Right ventricle myocardium superior (tissue), 1 donor: Measurements from ENCODE around the gene FAM107B. TPM values are rescaled to one million over a fixed set of nuclear protein-coding genes. Genes with fewer than 3 reads are reported as not detected.
"Not testable (repeated sequence)": the region's sequence is repeated elsewhere in the genome, so short reads cannot be mapped to it uniquely, and the experiment has no call there.

Experiments used
- ATAC-seq: fragments of 200-7000 bp; cut with Tn5 transposase; one replicate; pipeline ENCODE4 v1.9.1; 2020; ENCODE audit warnings: mild to moderate bottlenecking; ENCODE audit not compliant: poor library complexity
- DNase-seq: peaks from one replicate; pipeline ENCODE4 v3.0.0-alpha.2; 2020
- intact Hi-C: fragments of 100-400 bp; cut with DNase I; formaldehyde crosslinking; loops from one replicate; pipeline ENCODE4 v1.11.2; 2022
- long read RNA-seq: library from polyadenylated mRNA; unstranded; transcript quantifications from one replicate; pipeline ENCODE4 v2.0.0, GENCODE V29; 2021
- total RNA-seq: library from RNA; stranded (reverse); fragmentation: NEBNext Ultra II Directional; extraction: Animal tissue kit (Norgen Biotek cat#: 25700); gene quantifications from one replicate; pipeline ENCODE4 v1.2.1, GENCODE V29; 2021
- donor health status: DM: no; HTN: yes; CAD: no; lungs with severe emphysema.

The FAM107B gene
- 3.3 TPM for total RNA-seq
- long read RNA-seq, transcript FAM107B-211 (4 exons, 2,633 nt), result major isoform, 5 of 7 reads
- long read RNA-seq, partial matches to known transcripts, result 0 of 7 reads
- long read RNA-seq, other reads (novel, unspliced or antisense), result 1 of 7 reads

DNA sequence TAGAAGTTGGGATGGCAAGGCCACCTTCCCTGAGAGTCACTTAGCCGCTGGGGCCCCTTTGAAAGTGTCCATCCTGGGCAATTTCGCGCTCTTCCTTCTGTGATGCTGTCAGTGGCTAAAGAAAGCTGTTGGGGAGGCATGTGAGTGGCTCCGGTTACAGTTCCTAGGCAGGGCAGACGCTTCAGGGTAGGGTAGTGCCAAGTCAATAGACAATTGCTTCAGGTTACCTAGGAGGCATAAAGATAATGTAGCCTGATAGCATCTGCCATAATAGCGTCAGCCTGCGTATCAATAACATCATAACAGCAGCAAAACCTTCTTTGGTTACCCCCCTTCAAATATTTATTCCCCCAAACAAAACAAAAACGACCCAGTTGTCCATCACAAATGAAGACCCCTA is at the start of gene FAM107B:
Gene FAM107B, minus strand, starts transcription at position 101 of the 400 bp plus-strand sequence. CDS start 234 bp downstream, outside the sequence.
- DNase-seq (no peak), ATAC-seq (no peak)
- intact Hi-C loops, result no loop called here

DNA sequence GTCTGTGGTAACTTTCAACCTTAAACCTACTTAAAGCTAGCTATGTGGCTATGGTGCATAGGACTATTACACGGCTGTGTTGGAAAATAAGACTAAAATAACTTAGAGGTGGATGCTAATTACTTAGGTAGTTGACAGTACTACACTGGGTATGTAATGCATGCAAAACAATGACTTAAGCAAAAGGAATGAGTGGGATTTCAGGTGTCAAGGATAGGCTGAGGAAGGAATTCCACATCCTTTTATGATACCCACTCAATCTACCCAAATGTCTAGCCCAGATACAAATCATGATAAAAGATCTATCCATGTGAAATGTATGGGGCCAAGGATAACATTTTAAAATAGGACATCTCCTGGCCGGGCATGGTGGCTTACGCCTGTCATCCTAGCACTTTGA is 49.3 kb upstream of the FAM107B start:
- no peak for ATAC-seq
- DNase-seq, result no peak
- intact Hi-C loops, result loop anchor here (10.0 kb wide), 1 partner anchor 289 kb away; no protein-coding TSS in a partner anchor

DNA sequence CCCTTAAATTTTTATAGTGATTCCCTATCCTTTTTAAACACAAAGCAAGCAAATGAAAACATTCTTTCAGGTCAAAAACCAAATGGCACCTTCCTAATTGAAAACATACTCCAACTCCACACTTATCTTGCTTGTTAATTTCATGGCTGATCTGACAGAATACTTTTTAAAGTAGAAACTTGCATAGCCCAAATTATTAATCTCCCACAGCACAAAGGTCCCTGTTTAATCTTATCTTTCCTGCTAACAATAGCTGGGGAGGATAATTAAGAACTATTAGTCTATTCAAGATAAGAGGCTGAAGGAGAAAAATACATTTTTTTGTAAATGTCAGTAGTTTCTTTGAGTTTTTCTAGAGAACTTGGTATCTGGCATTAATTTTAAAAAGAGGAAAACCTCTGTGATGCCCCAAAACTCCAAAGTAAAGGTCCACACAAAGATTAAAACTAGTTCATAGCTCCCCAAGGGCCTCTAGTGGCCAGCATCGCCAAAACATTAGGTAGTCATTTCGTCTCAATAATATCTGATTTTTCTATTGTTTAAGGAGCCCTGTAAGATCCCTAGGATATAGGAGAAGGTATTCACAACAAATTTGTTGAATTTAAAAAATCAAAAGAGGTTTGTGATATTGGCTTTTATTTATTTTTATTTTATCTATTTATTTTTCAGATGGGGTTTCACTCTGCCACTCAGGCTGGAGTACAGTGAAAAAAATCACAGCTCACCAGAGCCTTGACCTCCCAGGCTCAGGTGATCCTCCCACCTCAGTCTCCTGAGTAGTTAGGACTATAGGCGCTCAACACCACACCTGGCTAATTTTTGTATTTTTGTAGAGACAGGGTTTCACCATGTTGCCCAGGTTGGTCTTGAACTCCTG is 48.4 kb upstream of the FAM107B start:
- ATAC-seq (no peak), DNase-seq (no peak)
- intact Hi-C loops, result loop anchor here (10.0 kb wide), 1 partner anchor 288 kb away; no protein-coding TSS in a partner anchor

DNA sequence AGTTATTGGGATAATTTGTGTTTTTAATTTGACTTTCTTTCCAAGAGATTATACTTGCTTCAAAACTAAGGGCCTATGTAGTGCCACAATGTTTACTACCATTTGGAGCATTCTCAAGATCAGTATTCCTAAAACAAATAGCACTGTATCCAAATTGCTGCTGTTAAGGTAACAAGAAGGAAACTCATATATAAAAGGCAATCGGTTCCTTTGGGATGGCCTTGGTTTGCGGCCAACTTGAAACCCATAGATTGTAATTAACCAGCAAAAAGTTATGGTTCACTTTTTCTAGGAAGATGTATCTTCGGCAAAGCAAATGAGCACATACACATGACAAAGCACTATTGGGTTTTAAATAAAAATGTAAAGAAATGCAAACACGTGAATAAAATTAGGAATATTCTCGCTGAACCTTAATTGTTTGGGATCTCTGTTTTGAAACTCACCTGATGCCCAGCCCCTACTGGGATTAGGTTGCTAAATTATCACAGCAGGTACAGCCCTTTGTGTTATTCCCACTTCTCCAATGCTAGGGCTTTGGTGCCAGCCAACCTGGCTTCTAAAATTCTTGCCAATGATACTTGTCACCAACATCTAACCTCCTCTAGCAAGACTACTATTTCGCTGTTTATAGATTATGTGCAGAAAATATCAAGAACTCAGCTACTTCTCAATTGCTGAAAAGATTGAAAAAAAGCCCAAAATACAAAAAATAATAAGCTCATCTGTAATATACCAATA is 47.1 kb upstream of the FAM107B start:
- ATAC-seq (no peak), DNase-seq (no peak)
- intact Hi-C loops, result loop anchor here (10.0 kb wide), 1 partner anchor 287 kb away; no protein-coding TSS in a partner anchor

DNA sequence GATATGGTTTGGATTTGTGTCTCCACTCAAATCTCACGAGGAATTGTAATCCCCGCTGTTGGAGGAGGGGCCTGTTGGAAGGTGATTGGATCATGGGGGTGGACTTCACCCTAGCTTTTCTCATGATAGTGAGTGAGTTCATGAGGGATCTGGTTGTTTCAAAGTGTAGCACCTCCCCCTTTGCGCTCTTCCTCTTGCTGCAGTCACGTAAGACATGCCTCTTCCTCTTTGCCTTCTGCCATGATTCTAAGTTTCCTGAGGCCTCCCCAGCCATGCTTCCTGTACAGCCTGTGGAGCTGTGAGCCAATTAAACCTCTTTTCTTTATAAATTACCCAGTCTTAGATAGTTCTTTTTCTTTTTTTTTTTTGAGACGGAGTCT is 46.1 kb upstream of the FAM107B start:
- intact Hi-C loops, result loop anchor here (10.0 kb wide), 1 partner anchor 286 kb away; no protein-coding TSS in a partner anchor
- ATAC-seq, result no peak
- no peak for DNase-seq

DNA sequence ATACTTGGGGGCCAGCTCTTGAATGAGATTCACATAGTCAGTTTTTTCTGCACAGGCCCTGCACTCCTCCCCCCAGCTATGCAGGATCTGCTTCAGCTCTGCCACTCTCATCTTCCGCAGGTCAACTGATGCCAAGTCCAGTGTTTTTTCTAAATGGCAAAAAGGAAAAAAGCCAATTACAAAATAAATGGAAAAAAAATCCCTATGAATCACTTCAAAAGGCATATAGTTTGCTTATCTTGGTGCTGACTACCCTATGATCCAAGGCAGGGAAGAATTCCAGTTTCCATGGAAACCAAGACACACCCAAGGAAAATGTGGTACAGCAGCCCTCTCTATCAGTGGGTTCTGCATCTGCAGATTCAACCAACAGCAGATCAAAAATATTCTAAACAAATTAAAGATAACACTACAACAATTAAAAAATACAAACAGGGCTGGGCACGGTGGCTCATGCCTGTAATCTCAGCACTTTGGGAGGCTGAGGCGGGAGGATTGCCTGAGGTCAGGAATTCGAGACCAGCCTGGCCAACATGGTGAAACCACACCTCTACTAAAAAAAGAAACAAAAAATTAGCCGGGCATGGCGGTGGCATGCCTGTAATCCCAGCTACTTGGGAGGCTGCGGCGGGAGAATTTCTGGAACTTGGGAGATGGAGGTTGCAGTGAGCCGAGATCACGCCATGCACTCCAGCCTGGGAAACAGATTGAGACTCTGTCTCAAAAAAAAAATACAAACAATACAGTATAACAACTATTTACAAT is 45.5 kb upstream of the FAM107B start:
- DNase-seq (no peak), ATAC-seq (no peak)
- intact Hi-C loops, result loop anchor here (10.0 kb wide), 1 partner anchor 285 kb away; no protein-coding TSS in a partner anchor

DNA sequence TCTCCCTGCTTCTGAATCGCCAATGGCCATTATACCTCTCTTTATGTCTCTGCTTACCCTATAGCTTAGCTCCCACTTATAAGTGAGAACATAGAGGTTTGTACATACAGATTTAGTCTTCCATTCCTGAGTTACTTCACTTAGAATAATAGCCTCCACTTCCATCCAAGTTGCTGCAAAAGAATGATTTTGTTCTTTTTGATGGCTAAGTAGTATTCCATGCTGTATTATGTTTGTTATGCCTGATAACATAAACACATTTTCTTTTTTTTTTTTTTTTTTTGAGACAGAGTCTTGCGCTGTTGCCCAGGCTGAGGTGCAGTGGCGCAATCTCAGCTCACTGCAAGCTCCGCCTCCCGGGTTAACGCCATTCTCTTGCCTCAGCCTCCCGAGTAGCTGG is 42.0 kb upstream of the FAM107B start:
- ATAC-seq, intact Hi-C loops, DNase-seq: not testable (repeated sequence)

DNA sequence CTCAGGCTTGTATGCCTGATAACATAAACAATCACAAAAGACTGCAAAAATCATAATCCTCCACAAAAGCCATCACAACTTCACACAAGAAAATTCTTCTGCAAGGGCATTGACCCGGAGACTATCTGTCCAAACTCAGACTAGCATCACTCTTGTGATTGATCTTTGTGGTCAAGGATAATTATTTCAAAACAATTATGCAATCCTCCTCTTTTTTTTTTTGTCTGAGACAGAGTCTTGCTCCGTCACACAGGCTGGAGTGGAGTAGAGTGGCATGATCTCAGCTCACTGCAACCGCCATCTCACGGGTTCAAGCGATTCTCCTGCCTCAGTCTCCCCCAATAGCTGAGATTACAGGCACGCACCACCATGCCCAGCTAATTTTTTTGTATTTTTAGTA is 41.0 kb upstream of the FAM107B start:
- DNase-seq (no peak), ATAC-seq (no peak)
- intact Hi-C loops, result no loop called here

DNA sequence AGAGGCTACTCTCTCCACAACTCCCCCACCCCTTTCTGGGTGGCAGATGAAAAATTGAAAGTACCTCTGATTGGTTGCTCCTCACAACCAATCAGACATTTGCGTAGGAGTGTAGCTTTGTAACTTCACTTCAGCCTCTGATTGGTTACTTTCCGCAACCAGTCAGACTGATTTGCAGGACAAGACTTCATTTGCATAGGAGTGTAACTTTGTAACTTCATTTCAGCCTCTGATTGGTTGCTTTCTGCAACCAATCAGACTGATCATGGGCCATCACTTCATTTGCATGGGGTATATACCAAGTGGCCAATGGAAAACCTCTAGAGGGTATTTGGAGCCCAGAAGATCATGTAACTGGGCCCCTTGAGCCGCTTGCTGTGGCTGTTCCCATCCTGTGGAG is 37.6 kb upstream of the FAM107B start:
- no peak for ATAC-seq
- DNase-seq, result no peak
- intact Hi-C loops, result no loop called here

DNA sequence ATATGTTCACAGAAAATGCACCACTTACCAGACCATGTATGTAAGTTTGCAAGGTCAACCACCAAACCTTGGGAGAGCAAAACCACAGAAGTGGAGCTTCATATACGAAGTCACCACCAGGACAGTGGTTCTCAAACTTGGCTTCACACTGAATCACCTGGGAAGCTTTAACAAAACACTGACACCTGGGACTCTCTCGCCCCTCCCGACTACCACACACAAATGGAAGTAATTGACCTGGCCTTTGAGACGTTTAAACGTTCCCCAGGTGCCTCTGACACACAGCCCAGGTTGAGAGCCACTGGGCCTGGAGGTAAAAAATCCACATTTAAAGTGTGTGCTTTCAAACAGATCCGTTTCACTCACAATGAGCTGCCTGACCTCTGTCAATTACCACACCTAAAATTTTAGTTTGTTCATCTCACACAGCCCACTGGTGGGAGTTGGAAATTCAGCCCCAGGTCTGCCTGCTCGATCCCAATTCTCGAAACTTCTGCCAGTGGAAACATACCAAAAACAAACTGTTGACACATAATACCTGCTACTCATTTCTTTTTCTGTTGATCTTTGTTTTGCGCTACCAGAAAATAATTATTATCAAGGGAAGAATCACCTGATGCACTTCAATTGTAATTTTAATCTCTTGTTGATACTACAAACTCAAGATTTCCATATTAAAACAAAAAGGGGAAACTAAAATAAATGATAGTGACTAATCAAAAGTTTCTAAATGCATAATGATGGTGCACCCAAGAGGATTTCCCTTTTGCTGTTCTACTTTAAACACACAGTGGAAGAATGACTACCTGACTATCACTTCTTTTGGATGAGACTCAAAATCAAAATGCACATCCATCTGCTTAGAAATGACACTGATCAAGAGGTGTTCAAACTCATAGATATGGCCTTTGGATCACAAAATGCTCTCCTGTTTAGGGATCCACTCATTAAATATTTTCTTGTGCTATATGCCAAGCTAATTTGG is 36.6 kb upstream of the FAM107B start:
- ATAC-seq (no peak), DNase-seq (no peak)
- intact Hi-C loops, result no loop called here

DNA sequence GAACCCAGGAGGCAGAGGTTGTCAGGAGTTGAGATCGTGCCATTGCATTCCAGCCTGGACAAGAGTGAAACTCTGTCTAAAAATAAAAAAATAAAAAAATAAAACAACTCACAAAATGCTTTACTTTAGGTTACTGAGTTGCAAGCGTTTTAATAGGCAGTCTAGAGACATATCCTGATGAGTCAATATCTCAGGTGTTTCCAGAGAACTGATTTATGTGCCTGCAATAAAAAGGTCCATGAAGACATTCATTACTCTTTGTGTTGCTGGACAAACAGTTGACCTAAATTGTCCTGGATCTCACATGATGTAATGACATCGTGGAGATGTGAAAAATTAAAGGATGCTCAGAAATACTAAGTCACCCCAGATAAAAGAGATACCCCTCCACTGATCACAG is 31.6 kb upstream of the FAM107B start:
- intact Hi-C loops, result no loop called here
- no peak for DNase-seq
- no peak for ATAC-seq

DNA sequence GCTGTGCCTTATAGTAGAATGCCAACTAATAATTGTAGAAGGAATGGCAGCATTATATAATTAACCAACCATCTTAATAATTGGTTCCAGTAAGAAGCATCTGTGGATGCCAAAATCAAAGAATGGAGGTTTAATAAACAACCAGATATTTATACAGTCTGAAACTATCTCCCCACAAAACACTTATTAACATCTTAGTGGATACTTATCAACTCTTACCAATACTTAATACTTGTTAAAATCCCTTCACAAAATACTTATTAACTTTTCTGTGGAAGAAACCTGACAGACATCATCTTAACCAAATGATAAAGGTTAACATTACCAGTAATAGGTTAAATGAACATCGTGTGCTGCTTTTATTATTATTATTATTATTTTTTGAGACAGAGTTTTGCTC is 29.1 kb upstream of the FAM107B start:
- ATAC-seq, result no peak
- no peak for DNase-seq
- intact Hi-C loops, result no loop called here

DNA sequence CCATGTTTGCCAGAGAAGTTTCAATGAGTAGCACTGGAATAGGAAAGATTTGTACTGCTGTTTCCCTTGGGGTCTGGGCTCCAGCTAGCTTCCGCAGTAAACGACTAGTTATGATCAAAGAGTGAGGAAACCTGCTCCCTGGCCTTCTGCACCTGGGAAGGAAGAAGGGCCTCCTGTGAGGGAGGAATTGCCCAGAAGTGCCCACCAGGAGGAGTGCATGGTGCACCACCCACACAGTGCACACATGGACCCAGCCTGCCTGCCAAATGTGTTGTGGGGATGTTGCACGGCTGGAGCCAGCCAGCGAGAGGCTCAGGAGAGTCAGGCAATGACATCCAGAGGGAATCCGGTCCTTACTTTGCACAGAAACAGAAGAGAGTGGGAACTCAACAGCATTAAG is 27.0 kb upstream of the FAM107B start:
- intact Hi-C loops, result no loop called here
- no peak for DNase-seq
- no peak for ATAC-seq

DNA sequence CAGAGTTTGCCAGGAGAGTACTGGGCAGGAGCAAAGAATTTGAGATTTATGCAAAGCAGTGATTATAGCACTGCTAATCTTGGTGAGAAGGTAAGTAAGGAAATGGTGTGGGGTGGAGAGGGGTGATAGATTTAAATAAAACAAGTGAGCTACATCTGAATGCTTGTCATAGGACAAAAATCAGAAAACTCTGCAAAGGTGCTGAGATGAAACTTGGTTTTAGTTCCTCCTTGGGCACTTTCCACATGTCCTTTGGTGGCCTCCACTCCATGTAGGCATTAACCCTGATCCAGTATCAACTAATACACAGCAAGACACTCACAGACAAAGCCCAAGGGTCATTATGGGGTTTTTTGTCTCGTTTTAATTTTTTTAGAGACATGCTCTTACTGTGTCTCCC is 25.7 kb upstream of the FAM107B start:
- intact Hi-C loops, result no loop called here
- no peak for ATAC-seq
- no peak for DNase-seq

DNA sequence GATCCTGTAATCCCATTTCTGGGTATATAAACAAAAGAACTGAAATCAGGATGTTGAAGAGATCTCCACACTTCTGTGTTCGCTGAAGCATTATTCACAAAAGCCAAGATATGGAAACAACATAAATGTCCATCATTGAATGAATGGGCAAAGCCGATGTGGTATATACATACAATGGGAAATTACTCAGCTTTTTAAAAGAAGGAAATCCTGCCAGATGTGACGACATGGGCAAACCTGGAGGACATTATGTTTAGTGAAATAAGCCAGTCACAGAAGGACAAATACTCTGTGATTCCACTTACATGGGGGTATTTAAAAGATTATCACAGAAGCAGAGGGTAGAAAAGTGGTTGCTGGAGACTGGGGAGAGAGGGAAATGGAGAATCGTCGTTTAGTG is 23.9 kb upstream of the FAM107B start:
- intact Hi-C loops, result no loop called here
- ATAC-seq (no peak), DNase-seq (no peak)

DNA sequence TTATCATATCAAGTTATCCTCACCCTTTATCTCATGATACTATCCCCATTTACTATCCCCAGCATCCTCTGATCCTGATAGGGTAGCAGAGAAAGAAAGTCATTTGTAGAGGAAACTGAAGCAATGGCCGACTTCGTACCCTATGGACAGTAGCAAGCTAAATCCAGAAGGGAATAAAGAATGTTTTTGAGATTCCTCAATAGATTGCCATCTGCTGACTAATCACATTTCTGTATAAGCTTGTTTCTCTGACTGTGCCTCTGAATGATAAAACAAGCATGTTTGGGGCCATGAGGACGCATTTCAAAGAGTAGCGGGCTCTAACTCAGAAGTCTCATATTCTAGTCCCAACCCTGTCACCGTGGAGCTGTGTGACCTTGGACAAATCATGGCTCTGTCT is 13.2 kb upstream of the FAM107B start:
- DNase-seq, result no peak
- intact Hi-C loops, result no loop called here
- no peak for ATAC-seq

DNA sequence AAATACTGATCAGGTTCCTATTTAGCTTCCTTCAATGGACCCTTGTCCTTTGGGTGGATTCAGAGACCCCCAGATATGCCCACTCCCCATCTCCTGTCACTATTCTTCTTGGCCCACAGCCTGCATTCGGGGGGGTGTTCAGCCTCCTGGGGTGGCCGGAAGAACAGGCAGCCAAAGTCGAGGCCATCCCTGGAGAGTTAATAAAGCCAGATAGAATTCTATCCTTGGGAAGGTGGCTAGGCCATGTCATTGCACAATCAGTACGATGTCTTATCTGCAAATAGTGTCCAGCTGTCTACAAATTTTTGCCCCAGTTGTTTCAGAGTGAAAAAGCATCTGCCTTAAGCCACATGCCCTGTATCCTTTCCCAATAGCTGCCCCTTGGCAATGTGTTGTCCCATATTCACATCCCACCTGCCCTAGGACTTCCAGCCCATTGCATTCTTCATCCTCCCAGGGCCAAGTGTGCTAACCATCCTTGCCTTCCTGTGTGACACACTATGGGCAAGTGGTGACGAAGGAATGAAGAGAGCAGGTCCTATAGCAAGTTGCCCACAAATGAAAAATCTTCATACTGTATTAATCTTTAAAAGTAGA is 9.9 kb upstream of the FAM107B start:
- intact Hi-C loops, result no loop called here

More for the DNA sequence above, 9.9 kb upstream of the FAM107B start:
- ATAC-seq, result peak; percentile 20
- DNase-seq, result no peak
